Measurements from ENCODE around the gene STX8. TPM values are rescaled to one million over a fixed set of nuclear protein-coding genes. Genes with fewer than 3 reads are reported as not detected.

STX8 gene
- total RNA-seq, 1 donor from 2014 or later, result 70.3 TPM

GRCh38 chr17:9331279-9332131 is 244.1 kb downstream of the STX8 start:
- no peak for DNase-seq
- no peak for ATAC-seq
- intact Hi-C loops (cut with micrococcal nuclease), result no loop called here

DNA sequence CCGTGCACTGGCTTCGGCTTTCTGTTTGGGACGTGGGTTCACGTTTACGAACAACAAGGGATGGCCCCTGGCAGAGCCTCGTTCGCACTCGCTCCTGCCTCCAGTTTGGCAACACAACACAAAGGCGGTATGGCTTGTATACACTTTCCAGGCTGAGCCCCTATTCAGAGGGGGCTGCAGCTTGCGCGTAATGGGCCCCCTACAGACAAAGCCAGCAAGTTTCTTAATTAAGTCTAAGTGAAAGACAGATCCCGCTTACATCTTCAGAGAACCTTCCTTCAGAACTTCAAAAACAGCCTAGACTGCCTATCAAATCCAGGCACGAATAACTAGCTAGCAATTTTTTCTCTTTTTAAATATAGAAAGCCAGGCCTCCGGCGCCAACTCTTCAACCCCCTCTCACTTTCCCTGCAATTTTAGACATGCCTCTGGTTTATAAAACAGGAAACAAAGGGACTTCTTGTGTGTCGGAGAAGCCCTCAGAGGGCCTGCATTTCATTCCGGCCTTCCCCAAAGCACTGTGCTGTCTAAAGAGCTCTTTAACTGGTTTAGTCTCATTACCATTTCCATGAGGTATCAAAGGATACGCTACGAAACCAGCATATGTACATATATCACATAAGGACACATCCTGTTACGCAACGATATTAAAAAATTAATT is 244.9 kb downstream of the STX8 start:
- DNase-seq, result no peak
- ATAC-seq, result no peak
- intact Hi-C loops (cut with micrococcal nuclease), result no loop called here

GRCh38 chr17:9330141-9330540 is 245.5 kb downstream of the STX8 start:
- intact Hi-C loops (cut with micrococcal nuclease), result no loop called here
- DNase-seq (no peak), ATAC-seq (no peak)

DNA sequence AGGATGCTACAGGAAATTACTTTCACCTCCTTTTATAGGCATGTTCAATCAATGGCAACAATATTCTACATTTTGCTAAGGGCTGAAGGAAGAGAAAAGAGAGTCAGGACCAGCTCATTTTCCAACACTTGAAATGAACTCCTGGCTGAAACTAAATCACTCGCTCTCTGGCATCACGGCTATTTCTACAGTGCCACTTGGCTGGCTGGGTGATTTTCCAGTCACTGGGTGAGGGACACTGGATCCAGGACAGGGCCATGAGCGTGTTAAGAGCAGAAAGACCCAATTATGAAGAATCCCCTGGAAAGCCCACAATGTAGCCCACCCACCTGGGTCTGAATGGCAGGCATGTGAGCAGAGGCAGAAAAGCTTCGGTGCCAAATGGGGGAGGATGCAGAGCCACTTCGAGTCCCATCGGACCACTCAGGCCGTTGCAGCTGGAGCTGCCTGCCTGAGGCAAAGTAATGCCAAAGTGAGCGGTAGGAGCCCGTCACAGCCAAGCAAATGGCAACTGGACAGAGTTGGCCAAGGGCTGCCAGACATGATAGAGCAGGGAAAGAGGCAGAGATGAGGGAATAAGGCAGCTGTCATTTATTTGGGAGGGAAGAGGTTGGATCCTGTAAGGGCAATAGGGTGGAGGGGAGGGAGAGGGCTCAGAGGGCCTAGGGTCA is 246.2 kb downstream of the STX8 start:
- no peak for DNase-seq
- ATAC-seq, result peak; percentile 84
- intact Hi-C loops (cut with micrococcal nuclease), result no loop called here

DNA sequence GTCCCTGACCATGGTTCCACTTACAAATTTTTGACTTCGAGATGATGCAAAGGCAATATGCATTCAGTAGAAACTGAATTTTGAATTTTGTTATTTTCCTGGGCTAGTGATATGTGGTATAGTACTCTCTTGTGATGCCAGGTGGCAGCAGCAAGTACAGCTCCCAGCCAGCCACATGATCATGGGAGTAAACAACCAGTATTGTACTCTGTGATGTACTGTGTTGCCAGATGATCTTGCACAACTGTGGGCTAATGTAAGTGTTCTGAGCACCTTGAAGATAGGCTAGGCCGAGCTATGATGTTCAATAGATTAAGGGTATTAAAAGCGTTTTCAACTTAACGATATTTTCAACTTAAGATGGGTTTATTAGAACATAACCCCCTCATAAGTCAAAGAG is 250.8 kb downstream of the STX8 start:
- ATAC-seq, result no peak
- DNase-seq, result no peak
- intact Hi-C loops (cut with micrococcal nuclease), result no loop called here

DNA sequence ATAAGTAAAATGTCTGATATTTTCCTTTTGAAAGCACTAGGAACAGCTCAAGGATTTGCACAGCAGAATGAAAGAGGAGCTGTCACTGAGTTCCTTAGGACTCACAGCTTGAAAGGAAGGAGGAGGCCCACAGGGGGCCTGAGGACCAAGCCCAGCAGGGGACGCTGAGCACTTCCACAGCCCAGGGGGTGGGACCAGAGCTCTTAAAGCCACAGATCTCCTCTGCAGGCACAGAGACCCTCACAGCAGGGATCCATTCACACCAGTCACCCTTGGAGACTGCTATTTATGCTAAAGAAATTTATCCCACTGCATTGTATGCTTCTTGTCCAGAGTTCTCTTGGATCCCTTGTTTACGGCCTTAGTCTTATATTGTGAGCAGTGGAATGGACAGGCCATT is 253.3 kb downstream of the STX8 start:
- ATAC-seq (no peak), DNase-seq (no peak)
- intact Hi-C loops (cut with micrococcal nuclease), result no loop called here

GRCh38 chr17:9321890-9322289 is 253.7 kb downstream of the STX8 start:
- ATAC-seq (no peak), DNase-seq (no peak)
- intact Hi-C loops (cut with micrococcal nuclease), result no loop called here

DNA sequence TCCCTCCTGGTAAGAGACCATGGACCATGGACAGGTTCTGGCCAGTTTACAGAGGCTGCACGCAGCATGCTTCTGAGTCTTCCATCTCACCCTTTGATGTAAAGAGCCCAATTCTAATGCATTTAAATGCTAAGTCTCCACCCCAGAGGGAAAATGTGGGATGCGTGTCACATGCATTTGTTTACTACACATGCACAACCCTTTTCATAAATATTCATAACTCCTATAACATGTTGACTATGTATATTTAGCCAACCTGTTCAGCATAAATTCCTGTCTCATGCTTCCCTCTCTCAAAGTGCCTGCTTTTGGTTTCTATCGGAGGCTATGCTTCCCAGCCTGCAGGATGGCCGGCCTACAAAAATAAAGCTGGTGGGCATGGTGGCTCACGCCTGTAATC is 260.3 kb downstream of the STX8 start:
- ATAC-seq, result no peak

DNA sequence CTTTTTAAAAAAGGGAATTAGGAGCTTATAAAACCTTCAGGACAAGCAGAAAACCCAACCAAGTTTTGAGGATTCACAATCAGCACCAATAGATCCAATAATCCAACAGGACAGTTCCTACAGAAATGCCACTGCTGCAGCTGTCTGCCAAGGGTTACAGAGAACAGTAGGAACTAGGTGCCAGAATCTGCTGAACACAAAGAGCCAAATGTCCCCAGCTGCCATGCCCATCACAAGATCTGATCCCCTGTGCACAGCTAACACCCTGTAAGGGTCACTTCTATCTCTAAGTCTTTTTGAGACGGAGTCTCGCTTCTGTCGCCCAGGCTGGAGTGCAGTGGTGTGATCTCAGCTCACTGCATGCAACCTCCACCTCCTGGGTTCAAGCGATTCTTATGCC is 262.3 kb downstream of the STX8 start:
- intact Hi-C loops (cut with micrococcal nuclease), result no loop called here
- DNase-seq (no peak), ATAC-seq (no peak)

More for the DNA sequence above, 260.3 kb downstream of the STX8 start:
- no peak for DNase-seq
- intact Hi-C loops (cut with micrococcal nuclease), result no loop called here

DNA sequence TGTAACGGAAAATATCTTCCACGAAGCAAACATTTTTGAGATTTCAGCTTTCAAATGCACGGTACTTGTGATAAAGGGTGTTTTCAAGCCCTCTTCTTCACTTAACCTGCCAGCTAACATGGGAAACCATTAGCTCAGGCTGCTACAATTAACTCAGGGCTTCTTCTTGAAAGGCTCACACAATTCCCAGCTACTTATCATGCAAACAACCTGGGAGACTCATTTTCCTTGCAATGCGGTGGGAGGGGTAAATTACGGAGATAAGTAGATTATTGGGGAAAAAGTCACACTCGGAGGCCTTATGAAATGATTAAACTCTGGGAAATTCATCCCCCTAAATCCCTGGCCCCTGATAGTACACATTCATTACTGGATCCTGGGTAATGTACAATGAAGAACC is 266.4 kb downstream of the STX8 start:
- intact Hi-C loops (cut with micrococcal nuclease), result loop anchor here (10.0 kb wide), 1 partner anchor 216 kb away; no protein-coding TSS in a partner anchor
- DNase-seq (no peak), ATAC-seq (no peak)

DNA sequence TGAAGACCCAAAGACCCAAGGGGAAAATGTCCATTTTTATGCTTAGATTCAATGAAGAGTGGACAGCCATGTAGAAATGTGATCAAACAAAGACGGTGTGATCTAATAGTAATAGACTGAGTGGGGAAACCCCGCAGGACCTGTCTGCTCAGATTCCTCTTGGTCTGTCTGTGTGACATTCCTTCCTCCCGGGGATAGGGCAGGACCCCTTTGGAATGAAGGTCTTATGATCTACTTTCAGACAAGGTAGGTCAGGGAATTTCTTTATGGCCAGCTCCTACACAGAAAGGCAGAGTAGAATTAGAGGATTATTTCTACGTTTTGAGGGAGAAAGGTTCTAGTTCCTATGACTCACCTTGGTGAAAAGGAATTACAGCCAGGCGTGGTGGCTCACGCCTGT is 267.6 kb downstream of the STX8 start:
- intact Hi-C loops (cut with micrococcal nuclease), result loop anchor here (10.0 kb wide), 1 partner anchor 217 kb away; no protein-coding TSS in a partner anchor
- no peak for ATAC-seq
- DNase-seq, result no peak

GRCh38 chr17:9307313-9307998 is 268.2 kb downstream of the STX8 start:
- DNase-seq (no peak), ATAC-seq (no peak)
- intact Hi-C loops (cut with micrococcal nuclease), result loop anchor here (10.0 kb wide), 1 partner anchor 217 kb away; no protein-coding TSS in a partner anchor

GRCh38 chr17:9306086-9306485 is 269.5 kb downstream of the STX8 start:
- intact Hi-C loops (cut with micrococcal nuclease), result loop anchor here (10.0 kb wide), 1 partner anchor 219 kb away; no protein-coding TSS in a partner anchor
- DNase-seq, result no peak
- no peak for ATAC-seq

GRCh38 chr17:9299695-9300094 is 275.9 kb downstream of the STX8 start:
- intact Hi-C loops (cut with micrococcal nuclease), result loop anchor here (10.0 kb wide), 2 partner anchors 225 to 305 kb away; no protein-coding TSS in a partner anchor
- DNase-seq (no peak), ATAC-seq (no peak)

DNA sequence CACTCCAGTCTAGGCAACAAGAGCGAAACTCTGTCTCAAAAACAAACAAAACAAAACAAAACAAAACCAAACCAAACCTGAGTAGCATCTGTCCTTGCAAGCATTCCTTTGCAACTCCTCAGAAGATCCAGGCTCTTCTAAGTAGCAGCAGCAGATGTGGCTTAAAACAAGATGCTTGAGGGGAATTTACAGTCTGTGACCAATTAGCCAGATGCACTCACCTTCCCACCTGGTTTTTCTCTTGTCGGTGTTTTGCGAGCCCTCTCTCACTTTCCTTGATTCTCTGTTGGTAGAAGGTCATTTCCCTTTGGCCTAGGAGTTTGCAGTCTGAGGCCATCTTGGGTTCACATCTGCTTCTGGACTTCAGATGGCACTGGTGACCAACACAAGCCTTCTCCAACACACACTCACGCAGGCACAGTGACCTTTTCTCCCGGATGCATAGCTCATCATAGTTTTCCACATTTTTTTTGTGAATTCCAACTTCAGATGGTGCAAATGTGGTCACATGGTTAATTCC is 276.8 kb downstream of the STX8 start:
- DNase-seq, result no peak
- intact Hi-C loops (cut with micrococcal nuclease), result loop anchor here (10.0 kb wide), 1 partner anchor 304 kb away; no protein-coding TSS in a partner anchor
- no peak for ATAC-seq

- ATAC-seq (no peak), DNase-seq (no peak)
- intact Hi-C loops (cut with micrococcal nuclease), result loop anchor here (10.0 kb wide), 1 partner anchor 303 kb away; no protein-coding TSS in a partner anchor
These were observed 277.5 kb downstream of the STX8 start for GRCh38 chr17:9298135-9298534.

- no peak for ATAC-seq
- intact Hi-C loops (cut with micrococcal nuclease), result loop anchor here (10.0 kb wide), 1 partner anchor 300 kb away; no protein-coding TSS in a partner anchor
- DNase-seq, result no peak
These were observed 280.9 kb downstream of the STX8 start for GRCh38 chr17:9294661-9295210.

GRCh38 chr17:9292561-9292941 is 283.1 kb downstream of the STX8 start:
- no peak for DNase-seq
- intact Hi-C loops (cut with micrococcal nuclease), result loop anchor here (10.0 kb wide), 1 partner anchor 298 kb away; no protein-coding TSS in a partner anchor
- ATAC-seq, result peak; percentile 42
